DMS153 treated with DMSO at 0.1 percent for 48 hours (cell line): ENCODE measurements around the gene UCK1.
A peak's percentile ranks its signal among the peaks of the same experiment; 100 is the strongest.

Source experiments
- DNase-seq: peaks from one replicate; lab custom pipeline; 2025; ENCODE audit not compliant: unreplicated experiment; lab: John Stamatoyannopoulos, UW

The UCK1 gene

GRCh38 chr9:131530920-131531832 is at the start of gene UCK1:
Gene UCK1 (minus strand): TSS chr9:131531263. CDS start chr9:131531174, 89 bp downstream.
- DNase-seq: peak; percentile 45

GRCh38 chr9:131580358-131580757 is 49.3 kb upstream of the UCK1 start:
- no peak for DNase-seq

DNA sequence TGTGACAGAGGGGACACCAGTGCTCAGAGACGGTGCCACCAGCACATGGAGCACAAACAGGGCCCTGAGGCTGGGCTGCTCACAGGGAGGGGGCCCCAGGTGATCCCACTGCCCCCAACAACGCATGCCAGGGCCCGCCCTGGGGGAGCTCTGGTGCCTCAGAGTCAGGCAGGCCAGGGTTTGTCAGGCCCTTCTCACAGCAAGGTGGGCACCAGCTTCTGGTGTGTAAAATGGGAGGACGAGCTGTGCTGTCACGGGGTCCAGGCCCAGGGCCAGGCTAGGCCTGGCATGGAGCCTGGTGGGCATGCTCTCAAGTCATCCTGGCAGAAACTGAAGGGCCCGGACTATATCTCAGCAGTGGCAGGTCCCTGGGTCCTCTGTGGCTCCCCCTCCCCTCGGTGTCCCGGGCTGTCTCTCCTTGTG is 48.7 kb upstream of the UCK1 start:
- DNase-seq: no peak

- DNase-seq: no peak
Observed at GRCh38 chr9:131578731-131579504, 47.9 kb upstream of the UCK1 start.

DNA sequence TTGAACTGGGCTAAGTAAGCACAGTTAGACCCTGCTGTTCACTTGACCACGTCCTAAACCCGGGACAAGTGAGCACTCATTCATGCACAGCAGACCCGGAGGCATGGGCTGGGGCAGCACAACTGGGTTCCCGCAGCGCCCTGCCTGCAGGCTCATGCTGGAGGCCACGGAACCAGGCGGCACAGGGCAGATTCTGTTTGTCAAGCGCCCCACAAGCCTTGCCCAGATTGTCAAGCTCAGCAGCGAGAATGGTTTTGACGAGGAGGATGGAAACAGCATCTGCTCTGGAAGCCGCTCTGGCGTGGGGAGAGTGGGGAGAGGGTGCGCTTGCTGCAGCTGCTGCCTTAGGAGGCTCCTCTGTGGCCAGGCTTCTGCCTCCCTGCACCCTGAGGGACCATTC is 47.0 kb upstream of the UCK1 start:
- DNase-seq: no peak

GRCh38 chr9:131577005-131578000 is 46.2 kb upstream of the UCK1 start:
- no peak for DNase-seq

DNA sequence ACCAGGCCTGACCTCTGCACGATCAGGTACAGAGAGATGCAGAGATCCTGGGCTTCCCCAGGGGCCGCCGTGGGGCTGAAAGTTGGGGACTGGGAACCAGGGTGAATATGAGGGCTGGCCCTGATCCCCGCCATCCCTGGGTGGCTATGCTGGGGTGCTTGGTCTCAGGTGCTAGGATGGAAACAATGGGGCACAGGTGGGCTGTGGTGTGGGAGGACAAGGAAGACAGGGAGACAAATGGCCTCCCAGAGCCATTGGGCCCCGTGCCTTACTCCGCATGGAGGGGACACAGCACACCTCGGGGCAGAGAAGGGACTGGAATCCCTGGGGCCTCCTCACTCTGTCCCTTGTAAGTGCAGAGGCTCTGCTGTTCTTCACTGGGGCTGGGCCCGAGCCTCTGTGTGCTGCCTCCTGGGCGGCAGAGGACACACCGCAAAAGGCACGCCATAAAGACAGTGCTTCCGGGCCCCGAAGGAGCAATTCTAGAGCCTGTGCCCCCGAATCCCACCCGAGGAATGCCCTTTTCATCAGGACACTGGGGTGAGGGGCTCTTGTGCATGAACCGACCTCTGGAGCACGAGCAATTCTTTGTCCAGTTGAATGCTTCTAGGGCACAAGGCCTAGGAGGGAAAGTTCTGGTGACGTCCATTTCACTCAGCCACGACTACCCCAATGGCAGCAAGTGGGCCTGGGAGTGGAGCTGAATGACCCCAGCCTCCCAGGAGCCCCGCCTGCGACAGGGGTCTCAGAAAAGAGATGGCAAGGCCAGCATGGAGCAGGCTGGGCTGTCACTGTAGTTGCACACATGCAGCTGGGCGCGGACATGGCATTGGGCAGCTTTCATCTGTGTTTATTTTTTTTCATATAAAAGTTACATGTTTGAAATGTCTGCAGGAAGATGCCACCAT is 45.1 kb upstream of the UCK1 start:
- no peak for DNase-seq

DNA sequence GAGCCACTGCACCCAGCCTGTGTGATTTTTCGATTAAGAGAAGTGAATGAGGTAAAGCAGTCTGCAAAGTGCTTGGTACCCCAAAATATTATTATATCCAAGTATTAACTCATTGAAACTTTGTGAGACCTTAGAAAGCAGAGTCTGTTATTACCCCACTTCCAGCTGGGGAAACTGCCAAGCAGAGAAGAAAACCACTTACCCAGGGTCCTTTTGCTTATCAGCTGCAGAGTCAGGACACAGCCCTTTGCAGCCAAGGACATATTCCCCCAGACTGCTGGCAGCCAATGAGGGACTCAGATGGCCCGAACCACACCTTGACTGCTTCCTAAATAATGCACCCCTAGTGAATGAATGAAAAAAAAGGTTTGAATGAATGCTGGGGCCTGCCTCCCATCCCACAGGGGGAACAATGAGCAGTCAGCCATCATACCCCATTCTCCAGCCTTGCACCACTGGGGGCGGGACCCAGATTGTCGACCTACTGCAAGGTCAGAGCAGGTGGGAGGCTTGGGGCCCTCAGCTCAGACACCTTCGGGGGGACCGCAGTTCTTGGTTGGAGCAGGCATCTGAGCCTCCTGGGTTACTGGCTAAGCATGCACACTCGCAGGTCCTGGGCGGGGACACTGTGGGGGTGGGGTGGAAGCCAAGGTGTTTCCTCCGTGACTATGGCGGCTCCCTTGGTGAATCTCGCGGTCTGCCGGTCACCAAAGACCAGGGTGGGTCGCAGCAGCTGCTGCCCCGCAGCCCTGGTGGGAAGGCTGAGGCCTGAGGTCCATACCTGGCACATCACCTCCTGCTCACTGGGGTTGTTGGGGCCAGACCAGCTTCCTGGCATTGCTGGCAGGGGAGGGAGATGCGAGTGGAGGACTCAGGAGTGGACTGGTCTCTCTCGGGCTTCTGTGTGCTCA is 43.9 kb upstream of the UCK1 start:
- no peak for DNase-seq

DNA sequence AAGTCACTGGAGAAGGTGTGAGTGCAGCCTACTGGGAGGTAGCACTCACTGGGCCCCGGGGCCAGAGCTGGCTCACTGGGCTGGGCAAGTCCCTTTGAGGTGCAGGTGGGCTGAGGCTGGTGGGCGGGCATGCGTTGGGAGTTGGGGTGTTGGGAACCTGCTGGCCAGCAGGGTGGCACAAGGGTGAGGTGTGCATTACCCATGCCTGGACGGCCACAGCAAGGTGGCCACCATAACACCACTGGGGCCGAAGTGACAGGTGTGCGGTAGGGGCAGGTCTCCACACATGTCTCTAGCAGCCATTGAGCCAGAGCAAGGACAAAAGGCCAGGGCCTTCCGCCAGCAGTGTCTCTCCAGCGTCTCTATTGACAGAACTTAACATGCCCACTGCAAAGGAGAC is 36.8 kb upstream of the UCK1 start:
- no peak for DNase-seq

GRCh38 chr9:131566158-131566557 is 35.1 kb upstream of the UCK1 start:
- no peak for DNase-seq

GRCh38 chr9:131565369-131565768 is 34.3 kb upstream of the UCK1 start:
- no peak for DNase-seq

DNA sequence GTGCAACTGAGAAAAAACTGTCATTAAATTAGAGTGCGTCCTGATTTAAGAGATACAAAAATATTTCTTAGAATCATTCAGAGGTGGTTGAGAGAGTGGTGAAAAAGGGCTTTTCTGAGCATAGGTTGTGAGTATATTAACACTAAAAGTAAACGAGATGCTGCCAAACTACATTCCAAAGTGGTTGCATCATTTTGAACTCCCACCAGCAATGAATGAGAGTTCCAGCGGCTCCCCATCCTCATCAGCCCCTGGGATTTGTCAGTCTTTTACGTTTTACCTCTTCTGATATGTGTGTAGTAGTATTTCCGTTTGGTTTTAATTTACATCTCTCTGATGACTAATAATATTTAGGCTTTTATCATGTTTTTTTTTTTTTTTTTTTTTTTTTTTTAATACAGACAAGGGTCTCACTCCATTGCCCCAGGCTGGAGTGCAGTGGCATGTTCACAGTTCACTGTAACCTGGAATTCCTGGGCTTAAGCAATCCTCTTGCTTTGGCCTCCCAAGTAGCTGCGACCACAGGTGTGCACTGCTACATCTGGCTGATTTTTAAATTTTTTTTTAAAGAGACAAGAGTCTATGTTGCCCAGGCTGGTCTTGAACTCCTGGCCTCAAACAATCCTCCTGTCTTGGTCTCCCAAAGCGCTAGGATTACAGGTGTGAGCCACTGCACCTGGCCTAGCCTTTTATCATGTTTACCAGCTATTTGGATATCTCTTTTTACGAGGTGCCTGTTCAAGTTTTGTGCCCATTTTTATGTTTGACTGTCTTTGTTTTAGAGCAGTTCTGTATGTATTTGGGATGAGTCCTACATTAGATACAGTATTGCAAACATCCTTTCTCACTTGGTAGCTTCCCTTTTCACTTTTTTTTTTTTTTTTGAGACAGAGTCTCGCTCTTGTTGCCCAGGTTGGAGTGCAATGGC is 31.2 kb upstream of the UCK1 start:
- no peak for DNase-seq

DNA sequence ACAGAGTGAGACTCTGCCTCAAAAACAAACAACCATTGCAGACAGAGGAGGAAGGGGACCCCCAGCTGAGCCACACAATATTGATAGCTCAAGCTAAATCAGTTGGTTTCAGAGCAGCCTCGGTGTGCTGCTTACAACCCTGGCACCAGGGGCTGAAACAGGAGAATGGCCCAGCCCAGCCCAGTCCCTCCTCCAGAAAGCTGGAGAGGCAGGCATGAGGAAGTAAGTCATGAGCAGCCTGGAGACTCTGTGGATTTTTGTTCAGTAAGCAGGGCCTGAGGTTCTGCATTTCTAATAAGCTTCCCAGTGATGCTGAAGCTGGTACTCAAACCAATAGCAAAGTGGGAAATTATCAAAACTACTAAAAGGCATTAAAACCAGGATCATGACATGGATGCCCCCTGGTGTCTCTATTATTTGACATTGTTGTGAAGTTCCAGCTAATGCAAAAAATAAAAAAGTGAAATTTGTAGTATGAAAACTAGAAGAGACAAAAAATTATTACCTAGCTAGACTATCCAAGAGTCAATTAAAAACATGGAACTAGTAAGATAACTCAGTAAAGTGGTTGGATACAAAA is 28.4 kb upstream of the UCK1 start:
- DNase-seq: no peak

- DNase-seq: no peak
Observed at GRCh38 chr9:131557855-131558548, 26.9 kb upstream of the UCK1 start.

DNA sequence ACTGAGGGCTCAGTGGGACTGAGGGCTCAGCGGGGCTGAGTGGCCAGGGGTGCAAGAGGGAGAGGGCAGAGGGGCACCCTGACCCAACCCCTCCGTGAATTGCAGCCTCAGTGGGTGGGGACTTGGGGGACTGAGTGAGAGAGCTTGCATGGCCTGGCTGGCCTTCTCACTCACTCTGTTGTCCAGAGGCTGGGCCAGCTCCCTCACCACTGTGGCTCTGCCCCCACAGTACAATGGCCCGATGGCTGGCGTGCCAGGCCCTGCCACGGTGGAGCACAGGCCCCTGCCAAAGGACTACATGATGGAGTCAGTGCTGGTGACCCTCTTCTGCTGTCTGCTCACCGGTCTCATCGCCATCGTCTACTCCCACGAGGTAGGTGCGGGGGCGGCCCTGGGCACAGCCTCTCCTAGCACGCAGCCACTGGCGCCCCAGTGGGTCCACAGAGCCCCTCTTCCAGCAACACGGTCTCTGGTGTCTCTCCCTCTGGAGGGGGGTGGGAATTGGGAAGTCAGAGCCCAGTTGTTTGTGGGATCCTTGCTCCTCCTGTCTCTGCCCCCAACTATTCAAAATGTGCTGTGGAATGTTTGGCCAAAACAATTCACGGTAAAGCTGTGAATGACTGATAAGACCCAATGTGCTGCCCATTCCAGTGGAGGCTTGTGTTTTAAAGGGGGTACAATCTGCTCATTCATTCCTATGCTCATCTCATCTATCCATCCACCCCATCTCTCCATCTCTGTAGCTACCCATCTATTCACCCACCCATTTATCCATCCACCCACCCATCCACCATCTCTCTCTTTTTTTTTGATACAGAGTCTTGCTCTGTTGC is 25.0 kb upstream of the UCK1 start:
- DNase-seq: no peak

DNA sequence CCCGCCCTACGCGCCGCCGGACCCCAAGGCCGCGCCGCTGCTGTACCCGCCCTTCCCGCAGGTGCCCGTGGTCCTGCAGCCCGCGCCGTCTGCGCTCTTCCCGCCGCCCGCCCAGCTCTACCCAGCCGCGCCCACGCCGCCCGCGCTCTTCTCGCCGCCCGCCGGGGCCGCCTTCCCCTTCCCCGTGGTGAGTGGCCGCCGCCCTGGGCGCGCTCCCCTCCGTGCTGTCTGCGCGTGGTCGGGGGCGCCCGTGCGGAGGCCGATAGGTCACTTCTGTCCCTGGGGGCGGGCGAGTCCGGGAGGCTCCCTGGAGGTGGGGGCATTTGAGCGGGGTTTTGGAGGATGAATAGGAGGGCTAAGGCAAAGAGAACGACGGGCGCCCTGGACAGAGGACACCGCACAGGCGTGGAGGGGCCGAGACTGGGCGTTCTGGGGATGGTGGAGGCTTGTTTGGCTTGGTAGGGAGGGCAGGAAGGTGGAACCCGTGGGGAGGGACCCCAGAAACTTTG is 23.8 kb upstream of the UCK1 start:
- DNase-seq: no peak
